ENCODE data around the gene S100A7. TPM values are rescaled to one million over a fixed set of nuclear protein-coding genes. Genes with fewer than 3 reads are reported as not detected.

The S100A7 gene
- total RNA-seq, 1 donor from 2014 or later = not detected

- no peak for DNase-seq (ENCODE audit: low spot score)
- H3K27ac Mint-ChIP-seq (ENCODE audit: unreplicated experiment) = no peak overlapping the region
- H3K4me1 Mint-ChIP-seq (ENCODE audit: low read depth) = no peaks in the 10 kb centered on the region
Observed at GRCh38 chr1:153444078-153444477, 16.4 kb downstream of the S100A7 start.

DNA sequence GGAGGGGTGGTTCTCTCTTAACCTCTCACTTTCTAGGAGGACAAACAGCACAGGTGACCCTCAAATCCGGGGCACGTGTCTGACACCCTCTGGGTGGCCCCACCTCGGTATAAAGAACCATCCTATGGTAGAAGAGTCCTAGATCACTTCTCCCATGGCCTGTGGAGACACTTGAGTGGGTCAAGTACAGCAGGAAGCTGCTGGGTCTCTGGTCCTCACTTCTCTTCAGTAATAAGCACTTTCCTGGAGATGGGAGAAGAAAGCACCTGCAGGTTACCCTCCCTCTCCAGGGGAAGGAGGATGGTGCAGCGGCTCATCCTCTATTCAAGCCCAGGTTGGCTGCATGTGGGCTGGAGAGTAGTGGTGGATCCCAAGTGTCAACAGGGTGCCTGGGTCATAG is 17.0 kb downstream of the S100A7 start:
- DNase-seq (ENCODE audit: low spot score) = no peak
- H3K27ac Mint-ChIP-seq (ENCODE audit: unreplicated experiment) = no peak overlapping the region
- no peak overlapping the region for H3K4me3 Mint-ChIP-seq (ENCODE audit: unreplicated experiment)
- H3K9me3 Mint-ChIP-seq (ENCODE audit: low read depth) = peaks cover 2% of the 10 kb centered on the region
- no peaks in the 10 kb centered on the region for H3K36me3 Mint-ChIP-seq (ENCODE audit: low read depth)
- H3K27me3 Mint-ChIP-seq (ENCODE audit: low read depth) = peaks cover 14% of the 10 kb centered on the region
- no peaks in the 10 kb centered on the region for H3K4me1 Mint-ChIP-seq (ENCODE audit: low read depth)
- TF ChIP-seq CTCF (IDR thresholded peaks at IDR 0.05) = no peak

More at GRCh38 chr1:153444078-153444477, 16.4 kb downstream of the S100A7 start:
- no peak for TF ChIP-seq CTCF (IDR thresholded peaks at IDR 0.05)
- Mint-ChIP-seq H3K4me3 (ENCODE audit: unreplicated experiment) (no peak overlapping the region), H3K36me3 (ENCODE audit: low read depth) (no peaks in the 10 kb centered on the region), H3K27me3 (ENCODE audit: low read depth) (peaks cover 14% of the 10 kb centered on the region), H3K9me3 (ENCODE audit: low read depth) (peaks cover 2% of the 10 kb centered on the region)

DNA sequence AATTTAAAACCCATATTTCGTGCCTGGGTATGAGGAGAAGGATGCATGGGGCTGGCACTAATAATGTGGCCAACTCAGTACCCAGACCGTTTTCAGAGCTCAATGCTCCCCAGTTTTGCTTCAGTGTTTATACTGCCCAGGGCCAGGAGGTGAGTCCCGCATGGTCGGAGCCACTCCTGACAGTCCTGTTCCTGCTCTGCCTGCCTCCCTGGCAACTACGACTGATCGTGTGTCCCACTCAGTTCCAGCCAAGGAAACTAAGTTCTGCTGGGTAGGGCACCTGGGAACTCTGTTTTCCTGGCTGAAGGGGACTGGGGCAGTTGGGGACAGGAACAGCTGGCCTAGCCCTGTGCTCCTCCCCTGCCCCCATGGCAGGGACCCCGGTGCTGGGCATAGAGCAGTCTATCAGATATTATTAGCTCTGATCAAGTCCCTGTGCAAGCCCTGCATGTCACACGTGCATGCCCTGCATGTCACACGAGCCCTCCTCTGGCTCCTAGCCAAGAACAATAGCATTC is 19.2 kb downstream of the S100A7 start:
- Mint-ChIP-seq H3K4me1 (ENCODE audit: low read depth) (no peaks in the 10 kb centered on the region), H3K27me3 (ENCODE audit: low read depth) (peaks cover 23% of the 10 kb centered on the region), H3K4me3 (ENCODE audit: unreplicated experiment) (no peak overlapping the region), H3K36me3 (ENCODE audit: low read depth) (no peaks in the 10 kb centered on the region), H3K9me3 (ENCODE audit: low read depth) (peaks cover 2% of the 10 kb centered on the region), H3K27ac (ENCODE audit: unreplicated experiment) (no peak overlapping the region)
- DNase-seq (ENCODE audit: low spot score) = no peak
- TF ChIP-seq CTCF (IDR thresholded peaks at IDR 0.05) = no peak

DNA sequence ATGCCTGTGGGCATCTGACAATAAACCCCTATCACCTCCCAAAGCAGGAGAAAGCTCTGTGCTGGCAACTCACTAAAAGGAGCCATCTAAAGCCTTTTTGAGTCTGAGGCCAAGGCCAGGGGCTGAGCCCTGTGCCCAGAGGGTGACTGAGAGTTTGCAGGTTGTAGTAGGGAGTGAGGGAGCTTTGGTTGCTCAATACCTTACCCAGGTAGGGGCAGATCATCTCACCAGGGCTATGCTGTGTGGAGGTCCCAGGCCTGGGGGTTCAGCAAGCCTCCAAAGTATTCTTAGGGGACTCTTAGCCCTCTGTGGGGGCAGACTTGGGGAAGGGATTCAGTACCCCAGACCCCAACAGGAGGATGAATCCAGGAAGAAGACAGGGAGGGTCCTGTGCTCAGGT is 21.2 kb downstream of the S100A7 start:
- no peaks in the 10 kb centered on the region for H3K36me3 Mint-ChIP-seq (ENCODE audit: low read depth)
- peaks cover 2% of the 10 kb centered on the region for H3K9me3 Mint-ChIP-seq (ENCODE audit: low read depth)
- TF ChIP-seq CTCF (IDR thresholded peaks at IDR 0.05) = no peak
- no peaks in the 10 kb centered on the region for H3K4me1 Mint-ChIP-seq (ENCODE audit: low read depth)
- H3K4me3 Mint-ChIP-seq (ENCODE audit: unreplicated experiment) = no peak overlapping the region
- DNase-seq (ENCODE audit: low spot score) = no peak
- peaks cover 16% of the 10 kb centered on the region for H3K27me3 Mint-ChIP-seq (ENCODE audit: low read depth)
- H3K27ac Mint-ChIP-seq (ENCODE audit: unreplicated experiment) = no peak overlapping the region

GRCh38 chr1:153438599-153438998 is 21.9 kb downstream of the S100A7 start:
- H3K27me3 Mint-ChIP-seq (ENCODE audit: low read depth) = peaks cover 19% of the 10 kb centered on the region
- no peak for TF ChIP-seq CTCF (IDR thresholded peaks at IDR 0.05)
- no peaks in the 10 kb centered on the region for H3K36me3 Mint-ChIP-seq (ENCODE audit: low read depth)
- H3K27ac Mint-ChIP-seq (ENCODE audit: unreplicated experiment) = no peak overlapping the region
- H3K4me1 Mint-ChIP-seq (ENCODE audit: low read depth) = no peaks in the 10 kb centered on the region
- H3K9me3 Mint-ChIP-seq (ENCODE audit: low read depth) = peaks cover 2% of the 10 kb centered on the region
- no peak overlapping the region for H3K4me3 Mint-ChIP-seq (ENCODE audit: unreplicated experiment)
- no peak for DNase-seq (ENCODE audit: low spot score)
